Activated naive CD4-positive, alpha-beta T cell treated with anti-CD3 and anti-CD28 coated beads, Interleukin-2, amount 50 U/mL, for 24 hours (primary cell): ENCODE results near the gene C9orf152.
"Not testable (repeated sequence)": the region's sequence is repeated elsewhere in the genome, so short reads cannot be mapped to it uniquely, and the experiment has no call there.

Experiments used
- H3K27ac Mint-ChIP-seq: one replicate; pipeline ENCODE4 v1.8.0; 2021; ENCODE audit warnings: mild to moderate bottlenecking, mixed read lengths
- H3K27me3 Mint-ChIP-seq: one replicate; pipeline ENCODE4 v1.8.0; 2021; ENCODE audit warnings: mixed read lengths
- H3K36me3 Mint-ChIP-seq: one replicate; pipeline ENCODE4 v1.8.0; 2021; ENCODE audit warnings: mixed read lengths
- H3K4me1 Mint-ChIP-seq: one replicate; pipeline ENCODE4 v1.8.0; 2021; ENCODE audit warnings: mixed read lengths
- H3K4me3 Mint-ChIP-seq: one replicate; pipeline ENCODE4 v1.8.0; 2021; ENCODE audit warnings: mild to moderate bottlenecking, mixed read lengths
- H3K9me3 Mint-ChIP-seq: one replicate; pipeline ENCODE4 v1.8.0; 2021; ENCODE audit warnings: mixed read lengths

C9orf152 gene

GRCh38 chr9:110197330-110198187 lies 10.4 kb downstream of the C9orf152 start:
- Mint-ChIP-seq H3K9me3 (no peaks in the 10 kb centered on the region), H3K27me3 (peaks cover 2% of the 10 kb centered on the region), H3K4me1 (no peaks in the 10 kb centered on the region), H3K27ac (no peak overlapping the region), H3K4me3 (no peak overlapping the region), H3K36me3 (no peaks in the 10 kb centered on the region)

DNA sequence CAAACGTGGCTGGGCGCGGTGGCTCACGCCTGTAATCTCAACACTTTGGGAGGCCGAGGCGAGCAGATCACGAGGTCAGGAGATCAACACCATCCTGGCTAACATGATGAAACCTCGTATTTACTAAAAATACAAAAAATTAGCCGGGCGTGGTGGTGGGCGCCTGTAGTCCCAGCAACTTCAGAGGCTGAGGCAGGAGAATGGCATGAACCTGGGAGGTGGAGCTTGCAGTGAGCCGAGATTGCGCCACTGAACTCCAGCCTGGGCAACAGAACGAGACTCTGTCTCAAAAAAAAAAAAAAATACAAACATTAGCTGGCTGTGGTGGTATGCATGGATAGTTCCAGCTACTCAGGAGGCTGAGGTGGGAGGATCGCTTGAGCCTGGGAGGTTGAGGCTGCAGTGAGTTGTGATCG lies 11.9 kb downstream of the C9orf152 start:
- not testable (repeated sequence) for H3K27me3 Mint-ChIP-seq, H3K9me3 Mint-ChIP-seq, H3K27ac Mint-ChIP-seq, H3K36me3 Mint-ChIP-seq, H3K4me1 Mint-ChIP-seq, H3K4me3 Mint-ChIP-seq

GRCh38 chr9:110192531-110193261 lies 15.3 kb downstream of the C9orf152 start:
- H3K27ac Mint-ChIP-seq = no peak overlapping the region
- H3K36me3 Mint-ChIP-seq = no peaks in the 10 kb centered on the region
- no peaks in the 10 kb centered on the region for H3K27me3 Mint-ChIP-seq
- H3K4me3 Mint-ChIP-seq = no peak overlapping the region
- H3K9me3 Mint-ChIP-seq = no peaks in the 10 kb centered on the region
- no peaks in the 10 kb centered on the region for H3K4me1 Mint-ChIP-seq

GRCh38 chr9:110191615-110192014 lies 16.3 kb downstream of the C9orf152 start:
- no peaks in the 10 kb centered on the region for H3K9me3 Mint-ChIP-seq

GRCh38 chr9:110189559-110190320 lies 18.2 kb downstream of the C9orf152 start:
- Mint-ChIP-seq H3K36me3 (no peaks in the 10 kb centered on the region), H3K9me3 (no peaks in the 10 kb centered on the region), H3K27ac (no peak overlapping the region), H3K4me3 (no peak overlapping the region), H3K4me1 (no peaks in the 10 kb centered on the region), H3K27me3 (no peaks in the 10 kb centered on the region)

More at GRCh38 chr9:110191615-110192014, 16.3 kb downstream of the C9orf152 start:
- no peaks in the 10 kb centered on the region for H3K27me3 Mint-ChIP-seq
- H3K4me1 Mint-ChIP-seq = no peaks in the 10 kb centered on the region
- H3K27ac Mint-ChIP-seq = no peak overlapping the region
- H3K4me3 Mint-ChIP-seq = no peak overlapping the region
- no peaks in the 10 kb centered on the region for H3K36me3 Mint-ChIP-seq

DNA sequence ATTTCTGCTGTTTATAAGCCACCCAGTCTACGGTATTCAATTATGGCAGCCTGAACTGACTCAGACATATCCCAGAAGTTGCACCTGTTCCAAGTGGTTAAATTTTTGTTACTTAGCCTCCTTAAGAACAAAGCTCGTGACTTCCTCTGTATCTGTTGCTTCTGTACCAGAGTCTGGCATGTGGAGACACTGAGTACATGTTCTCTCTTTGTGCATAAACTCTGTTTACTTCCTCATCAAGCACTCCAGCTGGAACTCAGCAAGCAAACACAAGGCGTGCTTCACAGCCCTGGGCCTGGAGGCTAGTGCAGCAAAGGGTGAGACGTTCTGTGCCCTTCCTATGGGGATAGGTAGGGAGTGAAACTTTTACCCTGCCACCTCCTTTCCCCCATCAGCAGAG lies 19.0 kb downstream of the C9orf152 start:
- Mint-ChIP-seq H3K27ac (no peak overlapping the region), H3K9me3 (no peaks in the 10 kb centered on the region), H3K4me3 (no peak overlapping the region), H3K4me1 (no peaks in the 10 kb centered on the region), H3K27me3 (no peaks in the 10 kb centered on the region), H3K36me3 (no peaks in the 10 kb centered on the region)

- Mint-ChIP-seq H3K27ac (no peak overlapping the region), H3K27me3 (no peaks in the 10 kb centered on the region), H3K4me1 (no peaks in the 10 kb centered on the region), H3K4me3 (no peak overlapping the region), H3K36me3 (no peaks in the 10 kb centered on the region), H3K9me3 (no peaks in the 10 kb centered on the region)
Measured at GRCh38 chr9:110188101-110188500, 19.9 kb downstream of the C9orf152 start.

DNA sequence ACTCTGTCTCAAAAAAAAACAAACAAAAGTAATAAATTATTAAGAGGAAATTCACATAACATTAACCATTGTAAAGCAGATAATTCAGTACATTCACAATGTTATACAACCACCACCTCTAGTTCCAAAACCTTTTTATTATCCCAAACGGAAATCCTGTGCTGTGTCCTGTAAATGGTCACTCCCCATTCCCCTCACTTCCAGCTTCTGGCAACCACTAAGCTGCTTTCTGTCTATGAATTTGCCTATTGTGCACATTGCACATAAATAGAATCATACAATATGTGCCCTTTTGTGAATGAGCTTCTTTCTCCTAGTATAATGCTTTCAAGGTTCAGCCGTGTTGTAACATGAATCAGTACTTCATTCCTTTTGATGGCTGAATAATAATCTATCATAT lies 20.8 kb downstream of the C9orf152 start:
- no peaks in the 10 kb centered on the region for H3K4me1 Mint-ChIP-seq
- H3K27me3 Mint-ChIP-seq = no peaks in the 10 kb centered on the region
- no peak overlapping the region for H3K27ac Mint-ChIP-seq
- no peaks in the 10 kb centered on the region for H3K36me3 Mint-ChIP-seq
- H3K9me3 Mint-ChIP-seq = no peaks in the 10 kb centered on the region
- H3K4me3 Mint-ChIP-seq = no peak overlapping the region

GRCh38 chr9:110186254-110186653 lies 21.7 kb downstream of the C9orf152 start:
- H3K4me3 Mint-ChIP-seq = no peak overlapping the region
- H3K27ac Mint-ChIP-seq = no peak overlapping the region

GRCh38 chr9:110185806-110186205 lies 22.2 kb downstream of the C9orf152 start:
- Mint-ChIP-seq H3K27ac (no peak overlapping the region), H3K27me3 (no peaks in the 10 kb centered on the region), H3K9me3 (no peaks in the 10 kb centered on the region), H3K4me3 (no peak overlapping the region), H3K4me1 (no peaks in the 10 kb centered on the region), H3K36me3 (no peaks in the 10 kb centered on the region)

More at GRCh38 chr9:110186254-110186653, 21.7 kb downstream of the C9orf152 start:
- Mint-ChIP-seq H3K9me3 (no peaks in the 10 kb centered on the region), H3K36me3 (no peaks in the 10 kb centered on the region), H3K4me1 (no peaks in the 10 kb centered on the region), H3K27me3 (no peaks in the 10 kb centered on the region)

GRCh38 chr9:110183208-110184145 lies 24.5 kb downstream of the C9orf152 start:
- no peaks in the 10 kb centered on the region for H3K36me3 Mint-ChIP-seq
- no peaks in the 10 kb centered on the region for H3K4me1 Mint-ChIP-seq
- H3K9me3 Mint-ChIP-seq = no peaks in the 10 kb centered on the region
- H3K4me3 Mint-ChIP-seq = no peak overlapping the region
- H3K27ac Mint-ChIP-seq = no peak overlapping the region
- H3K27me3 Mint-ChIP-seq = no peaks in the 10 kb centered on the region

GRCh38 chr9:110180511-110181434 lies 27.2 kb downstream of the C9orf152 start:
- no peaks in the 10 kb centered on the region for H3K36me3 Mint-ChIP-seq
- H3K4me3 Mint-ChIP-seq = no peak overlapping the region
- no peaks in the 10 kb centered on the region for H3K9me3 Mint-ChIP-seq
- H3K4me1 Mint-ChIP-seq = no peaks in the 10 kb centered on the region
- H3K27me3 Mint-ChIP-seq = no peaks in the 10 kb centered on the region
- H3K27ac Mint-ChIP-seq = no peak overlapping the region

- Mint-ChIP-seq H3K4me3 (no peak overlapping the region), H3K27ac (no peak overlapping the region), H3K9me3 (no peaks in the 10 kb centered on the region), H3K4me1 (no peaks in the 10 kb centered on the region), H3K27me3 (no peaks in the 10 kb centered on the region), H3K36me3 (no peaks in the 10 kb centered on the region)
Measured at GRCh38 chr9:110179734-110180133, 28.2 kb downstream of the C9orf152 start.

DNA sequence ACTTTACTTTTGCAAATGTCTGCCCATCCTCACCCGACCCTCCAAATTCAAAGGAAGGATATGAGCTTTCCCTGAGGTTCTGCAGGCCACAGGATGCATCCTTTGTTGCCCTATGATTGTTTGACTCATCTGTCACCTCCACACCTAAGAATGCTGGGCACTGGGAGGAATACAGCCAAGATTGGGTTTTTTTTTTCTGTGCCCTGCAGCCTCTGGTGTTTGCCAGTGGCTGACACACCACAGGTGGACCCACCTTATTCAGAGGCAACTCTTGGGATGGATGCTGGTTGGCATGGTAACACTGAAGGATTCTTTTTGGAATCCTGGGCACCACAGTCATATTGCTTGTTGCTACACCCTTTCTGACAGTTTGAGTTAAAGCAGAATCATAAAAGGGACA lies 29.7 kb downstream of the C9orf152 start:
- H3K36me3 Mint-ChIP-seq = peaks cover 2% of the 10 kb centered on the region
- H3K4me3 Mint-ChIP-seq = no peak overlapping the region
- H3K9me3 Mint-ChIP-seq = no peaks in the 10 kb centered on the region
- peaks cover 5% of the 10 kb centered on the region for H3K4me1 Mint-ChIP-seq
- H3K27me3 Mint-ChIP-seq = no peaks in the 10 kb centered on the region
- H3K27ac Mint-ChIP-seq = no peak overlapping the region
